Measurements from ENCODE around the gene ELP6. TPM values are rescaled to one million over a fixed set of nuclear protein-coding genes. Genes with fewer than 3 reads are reported as not detected.

Gene ELP6
- total and polyA plus RNA-seq, 9 of the 15 experiments (the other 6 are each of a cell fraction or from before 2014, with no cell fraction given): 76.9 to 198 (median 83.3) TPM

DNA sequence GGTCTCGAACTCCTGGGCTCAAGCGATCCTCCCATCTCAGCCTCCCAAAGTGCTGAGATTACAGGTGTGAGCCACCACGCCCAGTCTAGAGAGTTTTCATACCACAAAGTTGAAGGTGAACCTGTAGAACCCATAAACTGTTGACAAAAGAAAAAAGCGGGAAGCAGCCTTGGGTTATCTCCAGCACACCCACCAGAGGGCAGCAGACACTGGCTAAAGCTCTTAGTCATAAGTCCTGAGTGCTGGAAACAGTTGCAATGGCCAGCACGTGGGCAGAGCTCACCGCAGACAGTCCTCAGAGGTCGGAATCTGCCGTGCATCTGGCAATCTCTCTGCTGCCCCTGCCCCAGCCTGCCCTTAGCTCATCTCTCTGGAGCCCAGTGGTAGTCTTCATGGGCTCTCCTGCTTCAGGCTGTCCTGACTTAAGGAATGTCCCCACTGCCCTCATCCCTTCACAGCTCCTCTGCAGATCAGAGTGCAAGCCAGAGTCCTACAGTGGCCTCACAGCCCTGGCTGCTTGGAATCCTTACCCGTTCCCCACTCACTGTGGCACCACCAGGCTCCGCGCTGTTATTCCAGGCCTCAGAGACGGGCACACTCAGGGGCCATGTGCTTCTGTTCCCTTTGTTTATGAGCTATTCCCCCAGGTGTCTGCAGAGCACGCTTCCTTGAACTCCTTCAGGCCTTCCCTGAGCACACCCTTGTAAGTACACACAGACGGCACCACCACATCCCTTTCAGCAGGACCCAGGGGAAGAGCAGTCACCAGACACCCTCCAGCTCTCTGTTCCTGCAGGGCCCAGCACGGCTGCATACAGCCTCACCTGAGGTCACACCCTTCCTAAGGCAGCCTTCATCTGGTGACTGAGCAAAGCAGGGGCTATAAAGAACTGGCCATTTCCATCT lies 8.8 kb upstream of the ELP6 start (continued):
- TF ChIP-seq ATF3 (IDR thresholded peaks at IDR 0.05): 0 out of 2 replicates have a peak, but pooled peaks have one; percentile 20
- TF ChIP-seq ATF3 (CRISPR knock-in tag; conservative IDR thresholded peaks at IDR 0.05): peak; percentile 76
- no peak for TF ChIP-seq DPF2 (IDR thresholded peaks at IDR 0.05)
- TF ChIP-seq NCOA2 (IDR thresholded peaks at IDR 0.05; ENCODE audit: partially characterized antibody in 2 of 2): no peak
- TF ChIP-seq, protein P1, sequence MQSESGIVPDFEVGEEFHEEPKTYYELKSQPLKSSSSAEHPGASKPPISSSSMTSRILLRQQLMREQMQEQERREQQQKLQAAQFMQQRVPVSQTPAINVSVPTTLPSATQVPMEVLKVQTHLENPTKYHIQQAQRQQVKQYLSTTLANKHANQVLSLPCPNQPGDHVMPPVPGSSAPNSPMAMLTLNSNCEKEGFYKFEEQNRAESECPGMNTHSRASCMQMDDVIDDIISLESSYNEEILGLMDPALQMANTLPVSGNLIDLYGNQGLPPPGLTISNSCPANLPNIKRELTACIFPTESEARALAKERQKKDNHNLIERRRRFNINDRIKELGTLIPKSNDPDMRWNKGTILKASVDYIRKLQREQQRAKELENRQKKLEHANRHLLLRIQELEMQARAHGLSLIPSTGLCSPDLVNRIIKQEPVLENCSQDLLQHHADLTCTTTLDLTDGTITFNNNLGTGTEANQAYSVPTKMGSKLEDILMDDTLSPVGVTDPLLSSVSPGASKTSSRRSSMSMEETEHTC (IDR thresholded peaks at IDR 0.05): peak; percentile 70; the same call in 1 of the 2 replicates
- TF ChIP-seq TRIM28 (IDR thresholded peaks at IDR 0.05): no peak
- TF ChIP-seq CBFB (CRISPR knock-in tag; IDR thresholded peaks at IDR 0.05): peak; percentile 91; the same call in 1 of the 2 replicates
- no peak for TF ChIP-seq ATF1 (CRISPR knock-in tag; IDR thresholded peaks at IDR 0.05)
- peak; percentile 47; the same call in 1 of the 2 replicates for TF ChIP-seq ATF1 (tag; IDR thresholded peaks at IDR 0.05)
- peak in 2 of 3 experiments; percentile 40 to 52 for TF ChIP-seq YY1 (IDR thresholded peaks at IDR 0.05; ENCODE audit: borderline replicate concordance in 1 of 3, control insufficient read depth in 1 of 3, extremely low read depth in 1 of 3, insufficient read depth in 3 of 3, insufficient read length in 1 of 3, insufficient replicate concordance in 2 of 3, low read depth in 1 of 3, low read length in 2 of 3)
- TF ChIP-seq ZNF668 (CRISPR knock-in tag; IDR thresholded peaks at IDR 0.05): peak; percentile 44; the same call in 1 of the 2 replicates
- no peak for TF ChIP-seq ELF4 (CRISPR knock-in tag; IDR thresholded peaks at IDR 0.05)
- peak; percentile 69 for TF ChIP-seq CTBP1 (IDR thresholded peaks at IDR 0.05; ENCODE audit: borderline replicate concordance)
- no peak for TF ChIP-seq TSHZ1 (CRISPR knock-in tag; IDR thresholded peaks at IDR 0.05)
